Small intestine (tissue), 7 donors: Measurements from ENCODE around the gene DEFB126. TPM values are rescaled to one million over a fixed set of nuclear protein-coding genes. Genes with fewer than 3 reads are reported as not detected.

ENCODE experiments used
- DNase-seq, 2 donors: peaks; one replicate each; pipeline versions ENCODE4 v3.0.0 to v3.0.0-alpha.2; 2013
- FAIRE-seq: peaks from 2 replicates; lab custom pipeline; 2012; peaks lifted over from hg19 to GRCh38; lab: Jason Lieb, UNC
- H3K27ac ChIP-seq, 3 donors: one replicate each; pipeline ENCODE4 v1.5.1; 2013; ENCODE audit warnings: low read length in 2 of 3, mild to moderate bottlenecking in 2 of 3, control low read depth in 1 of 3, inconsistent platforms in 1 of 3, low read depth in 1 of 3, moderate library complexity in 1 of 3
- H3K27me3 ChIP-seq, 3 donors: one replicate each; pipeline ENCODE4 v1.6.1; 2013; ENCODE audit warnings: low read length in 3 of 3, inconsistent platforms in 1 of 3; ENCODE audit not compliant: control insufficient read depth in 3 of 3, insufficient read depth in 3 of 3
- H3K36me3 ChIP-seq, 3 donors: one replicate each; pipeline ENCODE4 v1.6.1; 2013; ENCODE audit warnings: low read length in 3 of 3, inconsistent platforms in 1 of 3, low read depth in 1 of 3, mild to moderate bottlenecking in 1 of 3, moderate library complexity in 1 of 3; ENCODE audit not compliant: control insufficient read depth in 3 of 3, insufficient read depth in 2 of 3
- H3K4me1 ChIP-seq, 3 donors: one replicate each; pipeline ENCODE4 v1.6.1; 2013; ENCODE audit warnings: low read length in 2 of 3, inconsistent platforms in 1 of 3, low read depth in 1 of 3, mild to moderate bottlenecking in 1 of 3, moderate library complexity in 1 of 3; ENCODE audit not compliant: control insufficient read depth in 3 of 3, insufficient read depth in 2 of 3
- H3K4me3 ChIP-seq, 3 donors: one replicate each; pipeline ENCODE4 v1.5.1; 2013; ENCODE audit warnings: low read length in 3 of 3, control low read depth in 1 of 3, inconsistent platforms in 1 of 3, low read depth in 1 of 3, mild to moderate bottlenecking in 1 of 3, moderate library complexity in 1 of 3
- H3K9me3 ChIP-seq, 2 donors: one replicate each; pipeline ENCODE4 v1.6.1; 2013; ENCODE audit warnings: low read depth in 1 of 2, low read length in 1 of 2; ENCODE audit not compliant: control insufficient read depth in 2 of 2, insufficient read depth in 1 of 2
- WGBS, 3 donors: extraction: QIAGEN DNeasy Blood & Tissue Kit; methylation state at CpG; one replicate each; pipeline ENCODE4 v1.1.7; 2013; 5-methylcytosine and 5-hydroxymethylcytosine counted together
- polyA plus RNA-seq, 4 donors: library from polyadenylated mRNA; stranded (reverse) in 3 of 4; unstranded in 1 of 4; fragments of 200-250 nt in 3 of 4; fragments of 120-200 nt in 1 of 4; gene quantifications; one replicate each; pipeline versions ENCODE4 v1.2.1 to v1.2.3, GENCODE V29; 2013
- donor health status: healthy with polysubstance abuse.
- donor health status: control.
- donor health status: control.
- donor health status: Bipolar disorder and iron deficiency.
- donor health status: healthy.

DEFB126 gene
- polyA plus RNA-seq, 4 donors: not detected

- peaks cover 0 to 9% of the 10 kb centered on the region in 2 donors for H3K9me3 ChIP-seq
- no peak for DNase-seq
- FAIRE-seq: no peak
- no peaks in the 10 kb centered on the region for H3K4me1 ChIP-seq
- no peak overlapping the region for H3K27ac ChIP-seq
- H3K4me3 ChIP-seq: no peak overlapping the region
- H3K27me3 ChIP-seq: peaks cover 0 to 6% (median 5%) of the 10 kb centered on the region in 3 donors
- H3K36me3 ChIP-seq: no peaks in the 10 kb centered on the region
- 74 to 86% (median 75%) methylated on average over 11 of the region's 11 CpGs for WGBS, 3 donors
Observed at GRCh38 chr20:137668-138490, 4.5 kb upstream of the DEFB126 start.

GRCh38 chr20:145877-146276, 3.5 kb downstream of the DEFB126 start:
- H3K9me3 ChIP-seq: no peaks in the 10 kb centered on the region
- 51 to 66% (median 60%) methylated on average over 2 of the region's 2 CpGs for WGBS, 3 donors
- FAIRE-seq: no peak
- H3K36me3 ChIP-seq: no peaks in the 10 kb centered on the region
- no peak overlapping the region for H3K4me3 ChIP-seq
- peaks cover 0 to 10% (median 5%) of the 10 kb centered on the region in 3 donors for H3K27me3 ChIP-seq
- H3K27ac ChIP-seq: no peak overlapping the region
- no peaks in the 10 kb centered on the region for H3K4me1 ChIP-seq
- DNase-seq: no peak

GRCh38 chr20:152131-152530, 9.7 kb downstream of the DEFB126 start:
- Histone ChIP-seq H3K27me3 (no peaks in the 10 kb centered on the region), H3K4me3 (no peak overlapping the region), H3K27ac (no peak overlapping the region), H3K9me3 (no peaks in the 10 kb centered on the region), H3K4me1 (no peaks in the 10 kb centered on the region), H3K36me3 (no peaks in the 10 kb centered on the region)
- WGBS, 3 donors: 71 to 88% (median 87%) methylated on average over 1 of the region's 1 CpG
- no peak for FAIRE-seq
- DNase-seq: no peak

- no peaks in the 10 kb centered on the region for H3K9me3 ChIP-seq
- H3K27me3 ChIP-seq: no peaks in the 10 kb centered on the region
- H3K36me3 ChIP-seq: no peaks in the 10 kb centered on the region
- no peak within 1 kb of the TSS for H3K4me3 ChIP-seq
- no peak for DNase-seq
- 83 to 94% (median 90%) methylated on average over 5 of the region's 5 CpGs for WGBS, 3 donors
- H3K4me1 ChIP-seq: no peaks in the 10 kb centered on the region
- FAIRE-seq: no peak
- H3K27ac ChIP-seq: no peak within 1 kb of the TSS
Observed at GRCh38 chr20:157154-157553, 14.8 kb downstream of the DEFB126 start, which contains the start of gene DEFB127. Gene DEFB127, plus strand, starts transcription at chr20:157454. Its CDS starts 91 bp downstream, at chr20:157545.

- DNase-seq (no peak), FAIRE-seq (no peak)
- Histone ChIP-seq H3K9me3 (no peaks in the 10 kb centered on the region), H3K4me3 (no peak overlapping the region), H3K27me3 (no peaks in the 10 kb centered on the region), H3K27ac (no peak overlapping the region), H3K36me3 (no peaks in the 10 kb centered on the region), H3K4me1 (no peaks in the 10 kb centered on the region)
- 42 to 56% (median 51%) methylated on average over 3 of the region's 3 CpGs for WGBS, 3 donors
Observed at GRCh38 chr20:164618-165017, 22.2 kb downstream of the DEFB126 start.

GRCh38 chr20:168876-169275, 26.5 kb downstream of the DEFB126 start:
- Histone ChIP-seq H3K27me3 (no peaks in the 10 kb centered on the region), H3K27ac (no peak overlapping the region), H3K4me1 (no peaks in the 10 kb centered on the region), H3K4me3 (no peak overlapping the region), H3K9me3 (no peaks in the 10 kb centered on the region), H3K36me3 (no peaks in the 10 kb centered on the region)
- DNase-seq: no peak
- no peak for FAIRE-seq
- WGBS, 3 donors: 63 to 83% (median 70%) methylated on average over 2 of the region's 2 CpGs

- H3K27me3 ChIP-seq: peaks cover 0 to 3% (median 0%) of the 10 kb centered on the region in 3 donors
Observed at GRCh38 chr20:184288-184687, 41.9 kb downstream of the DEFB126 start.

GRCh38 chr20:187733-188132, 45.3 kb downstream of the DEFB126 start:
- H3K27me3 ChIP-seq: peaks cover 0 to 3% (median 0%) of the 10 kb centered on the region in 3 donors
- no peaks in the 10 kb centered on the region for H3K9me3 ChIP-seq
- H3K36me3 ChIP-seq: no peaks in the 10 kb centered on the region
- H3K27ac ChIP-seq: no peak overlapping the region
- no peak overlapping the region for H3K4me3 ChIP-seq
- 66 to 71% (median 68%) methylated on average over 2 of the region's 2 CpGs for WGBS, 3 donors
- DNase-seq: no peak
- no peak for FAIRE-seq
- H3K4me1 ChIP-seq: no peaks in the 10 kb centered on the region

More at GRCh38 chr20:184288-184687, 41.9 kb downstream of the DEFB126 start:
- WGBS, 3 donors: 44 to 66% (median 45%) methylated on average over 2 of the region's 2 CpGs
- Histone ChIP-seq H3K9me3 (no peaks in the 10 kb centered on the region), H3K4me3 (no peak overlapping the region), H3K4me1 (no peaks in the 10 kb centered on the region), H3K36me3 (no peaks in the 10 kb centered on the region), H3K27ac (no peak overlapping the region)
- DNase-seq (no peak), FAIRE-seq (no peak)
